Stimulated activated CD4-positive, alpha-beta T cell treated with anti-CD3 and anti-CD28 coated beads, Interleukin-1b, Interleukin-23, amount 100 ng/mL, for 4 hours (primary cell): ENCODE data around the gene TBC1D5.
A peak's percentile ranks its signal among the peaks of the same experiment; 100 is the strongest.
"Not testable (repeated sequence)": the region's sequence is repeated elsewhere in the genome, so short reads cannot be mapped to it uniquely, and the experiment has no call there.

ENCODE experiments used
- DNase-seq, 2 donors: peaks; one replicate each; pipeline ENCODE4 v3.0.0-alpha.2; 2020; ENCODE audit warnings: low read depth in 2 of 2

Gene TBC1D5

GRCh38 chr3:17714473-17714872 is 28.0 kb downstream of the TBC1D5 start:
- no peak for DNase-seq

GRCh38 chr3:17709236-17709810 is 33.1 kb downstream of the TBC1D5 start:
- DNase-seq: no peak

- DNase-seq: no peak
Measured at GRCh38 chr3:17707813-17708543, 34.5 kb downstream of the TBC1D5 start.

GRCh38 chr3:17705991-17706390 is 36.4 kb downstream of the TBC1D5 start:
- not testable (repeated sequence) for DNase-seq

GRCh38 chr3:17699815-17700214 is 42.6 kb downstream of the TBC1D5 start:
- DNase-seq: not testable (repeated sequence)

- not testable (repeated sequence) for DNase-seq
Measured at GRCh38 chr3:17695665-17696064, 46.8 kb downstream of the TBC1D5 start.

GRCh38 chr3:17693670-17693999 is 48.8 kb downstream of the TBC1D5 start:
- not testable (repeated sequence) for DNase-seq

GRCh38 chr3:17692846-17693669 is 49.4 kb downstream of the TBC1D5 start:
- DNase-seq: peak; percentile 12 to 23

- no peak for DNase-seq
Measured at GRCh38 chr3:17687566-17687965, 54.9 kb downstream of the TBC1D5 start.

GRCh38 chr3:17686613-17687012 is 55.8 kb downstream of the TBC1D5 start:
- no peak for DNase-seq

- DNase-seq: no peak
Measured at GRCh38 chr3:17683542-17684207, 58.8 kb downstream of the TBC1D5 start.

GRCh38 chr3:17680530-17680929 is 61.9 kb downstream of the TBC1D5 start:
- DNase-seq: no peak

- DNase-seq: no peak
Measured at GRCh38 chr3:17678116-17678741, 64.2 kb downstream of the TBC1D5 start.

GRCh38 chr3:17674082-17674686 is 68.2 kb downstream of the TBC1D5 start:
- DNase-seq: no peak

GRCh38 chr3:17672506-17672905 is 69.9 kb downstream of the TBC1D5 start:
- DNase-seq: no peak

GRCh38 chr3:17670749-17671148 is 71.7 kb downstream of the TBC1D5 start:
- DNase-seq: no peak

- DNase-seq: no peak
Measured at GRCh38 chr3:17664923-17665322, 77.5 kb downstream of the TBC1D5 start.

- no peak for DNase-seq
Measured at GRCh38 chr3:17656264-17656663, 86.2 kb downstream of the TBC1D5 start.

GRCh38 chr3:17655743-17656142 is 86.7 kb downstream of the TBC1D5 start:
- no peak for DNase-seq

GRCh38 chr3:17649748-17650147 is 92.7 kb downstream of the TBC1D5 start:
- DNase-seq: not testable (repeated sequence)

- DNase-seq: not testable (repeated sequence)
Measured at GRCh38 chr3:17648630-17649355, 93.6 kb downstream of the TBC1D5 start.
